Fibroblast of the aortic adventitia (primary cell): Measurements from ENCODE around the gene SLC13A5. TPM values are rescaled to one million over a fixed set of nuclear protein-coding genes. Genes with fewer than 3 reads are reported as not detected.

Source experiments
- DNase-seq: peaks from one replicate; pipeline ENCODE4 v3.0.0-alpha.2; 2010; ENCODE audit warnings: low read depth
- H3K4me3 ChIP-seq: 2 replicates; pipeline ENCODE4 v1.5.1; 2011; ENCODE audit warnings: low read depth, mild to moderate bottlenecking, control low read depth, low read length, moderate library complexity
- total RNA-seq: library from RNA; depleted of rRNA; stranded (reverse); fragments of >200 nt; gene quantifications from 2 replicates; pipeline ENCODE4 v1.2.3, GENCODE V29; 2012; ENCODE audit warnings: low replicate concordance
- TF ChIP-seq, protein P1 (sequence below): IDR thresholded peaks from 2 replicates; pipeline ENCODE4 v1.5.1; 2011; ENCODE audit warnings: mild to moderate bottlenecking, low read length, control low read depth, inconsistent platforms; ENCODE audit not compliant: insufficient read depth

The SLC13A5 gene
- total RNA-seq, 1 donor, result not detected

DNA sequence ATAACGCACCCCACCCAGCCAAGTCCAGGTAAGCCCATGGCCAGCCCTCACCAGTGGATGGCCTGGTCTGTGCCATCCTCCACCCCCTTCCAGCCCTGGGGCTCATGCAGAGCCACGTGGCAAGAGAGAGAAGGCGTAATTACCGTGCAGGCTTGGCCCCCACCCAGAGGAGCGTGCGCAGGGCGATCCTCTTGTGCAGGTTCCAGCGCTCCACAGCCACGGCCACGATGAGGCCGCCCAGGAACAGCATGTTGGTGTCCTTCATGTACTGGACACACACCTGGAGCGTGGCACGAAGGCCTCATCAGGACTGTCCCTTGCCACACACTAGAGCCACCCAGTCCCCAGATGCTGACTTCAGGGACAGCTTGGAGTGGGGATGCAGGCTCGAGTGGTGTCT lies 6.7 kb downstream of the SLC13A5 start:
- no peak overlapping the region for H3K4me3 ChIP-seq
- TF ChIP-seq, protein P1, sequence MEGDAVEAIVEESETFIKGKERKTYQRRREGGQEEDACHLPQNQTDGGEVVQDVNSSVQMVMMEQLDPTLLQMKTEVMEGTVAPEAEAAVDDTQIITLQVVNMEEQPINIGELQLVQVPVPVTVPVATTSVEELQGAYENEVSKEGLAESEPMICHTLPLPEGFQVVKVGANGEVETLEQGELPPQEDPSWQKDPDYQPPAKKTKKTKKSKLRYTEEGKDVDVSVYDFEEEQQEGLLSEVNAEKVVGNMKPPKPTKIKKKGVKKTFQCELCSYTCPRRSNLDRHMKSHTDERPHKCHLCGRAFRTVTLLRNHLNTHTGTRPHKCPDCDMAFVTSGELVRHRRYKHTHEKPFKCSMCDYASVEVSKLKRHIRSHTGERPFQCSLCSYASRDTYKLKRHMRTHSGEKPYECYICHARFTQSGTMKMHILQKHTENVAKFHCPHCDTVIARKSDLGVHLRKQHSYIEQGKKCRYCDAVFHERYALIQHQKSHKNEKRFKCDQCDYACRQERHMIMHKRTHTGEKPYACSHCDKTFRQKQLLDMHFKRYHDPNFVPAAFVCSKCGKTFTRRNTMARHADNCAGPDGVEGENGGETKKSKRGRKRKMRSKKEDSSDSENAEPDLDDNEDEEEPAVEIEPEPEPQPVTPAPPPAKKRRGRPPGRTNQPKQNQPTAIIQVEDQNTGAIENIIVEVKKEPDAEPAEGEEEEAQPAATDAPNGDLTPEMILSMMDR, result no peak
- no peak for DNase-seq

DNA sequence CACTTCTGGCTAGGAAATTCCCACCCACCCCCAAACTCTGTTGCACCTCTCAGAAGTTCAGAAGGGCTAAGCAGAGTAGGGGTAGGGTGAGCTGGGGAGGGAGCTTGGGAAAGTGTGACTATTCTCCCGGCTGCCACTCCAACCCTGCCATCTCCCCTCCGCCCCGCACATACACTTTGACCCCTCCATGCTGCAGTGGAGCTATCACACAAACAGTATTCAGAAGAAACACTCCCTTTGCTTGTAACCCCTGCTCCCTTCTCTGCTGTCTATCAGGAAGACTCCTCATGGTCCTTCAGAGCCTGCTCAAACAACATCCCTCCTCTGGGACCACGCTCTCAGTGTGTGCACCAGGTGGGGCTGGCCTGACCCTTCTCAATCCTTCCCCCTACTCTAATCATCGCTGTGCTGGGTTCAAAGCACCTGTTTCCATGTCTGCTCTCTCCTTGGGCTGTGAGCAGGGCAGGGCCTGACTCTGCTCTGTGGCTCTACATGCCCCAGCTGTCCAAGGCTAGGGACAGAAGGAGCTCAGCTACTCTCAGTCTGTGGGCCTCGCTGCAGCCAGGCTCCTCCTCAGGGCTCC lies 8.6 kb downstream of the SLC13A5 start:
- H3K4me3 ChIP-seq, result no peak overlapping the region
- TF ChIP-seq, protein P1, result no peak
- no peak for DNase-seq

DNA sequence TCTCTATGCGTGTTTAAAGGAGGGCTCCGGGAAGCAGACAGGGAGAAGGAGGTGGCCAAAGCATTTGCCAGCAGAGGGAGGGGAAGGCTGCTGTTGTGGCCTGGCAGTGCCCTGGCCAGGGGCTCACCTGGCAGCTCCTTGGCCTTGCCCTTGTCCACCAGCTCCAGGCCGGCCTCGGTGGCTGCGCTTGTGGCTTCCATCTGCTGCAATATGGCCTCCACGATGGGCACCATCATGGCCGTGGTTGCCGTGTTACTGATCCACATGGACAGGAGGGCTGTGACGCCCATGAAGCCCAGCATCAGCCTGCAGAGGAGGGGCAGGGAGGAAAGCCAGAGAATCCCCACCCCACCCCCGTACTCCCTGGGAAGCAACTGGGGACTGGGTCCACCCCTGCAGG lies 9.4 kb downstream of the SLC13A5 start:
- TF ChIP-seq, protein P1, result no peak
- no peak for DNase-seq
- H3K4me3 ChIP-seq, result no peak overlapping the region

DNA sequence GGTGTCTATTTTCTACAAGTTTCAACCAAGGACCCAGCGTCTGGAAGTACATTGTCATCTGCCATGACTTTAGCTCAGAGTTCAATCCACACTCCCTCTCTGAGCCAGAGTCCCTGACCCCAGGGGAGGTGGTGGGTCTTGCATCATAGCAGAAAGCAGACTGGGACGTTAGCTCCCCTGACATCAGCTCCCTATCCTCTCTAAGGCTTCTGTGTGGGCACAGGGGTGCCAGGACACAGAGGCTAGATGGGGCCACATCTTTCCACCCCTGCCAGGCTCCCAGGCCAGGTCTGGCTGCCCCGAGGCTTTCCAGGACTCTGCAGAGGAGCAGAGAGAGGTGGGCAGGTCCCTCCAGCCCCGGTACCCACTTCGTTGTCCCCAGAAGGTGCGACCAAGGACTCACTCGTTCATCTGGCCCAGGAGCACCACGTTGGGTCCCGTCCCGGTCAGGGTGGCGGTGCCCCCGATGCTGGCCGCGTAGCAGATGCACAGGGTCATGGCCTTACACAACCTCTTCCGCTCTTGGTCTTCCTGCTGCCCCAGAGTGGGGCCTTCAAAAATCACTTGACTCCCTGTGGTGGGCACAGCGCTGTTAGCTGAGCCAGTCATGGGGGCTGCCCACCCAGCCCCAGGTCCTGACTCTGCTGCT lies 10.5 kb downstream of the SLC13A5 start:
- TF ChIP-seq, protein P1, result no peak
- H3K4me3 ChIP-seq, result no peak overlapping the region
- no peak for DNase-seq

DNA sequence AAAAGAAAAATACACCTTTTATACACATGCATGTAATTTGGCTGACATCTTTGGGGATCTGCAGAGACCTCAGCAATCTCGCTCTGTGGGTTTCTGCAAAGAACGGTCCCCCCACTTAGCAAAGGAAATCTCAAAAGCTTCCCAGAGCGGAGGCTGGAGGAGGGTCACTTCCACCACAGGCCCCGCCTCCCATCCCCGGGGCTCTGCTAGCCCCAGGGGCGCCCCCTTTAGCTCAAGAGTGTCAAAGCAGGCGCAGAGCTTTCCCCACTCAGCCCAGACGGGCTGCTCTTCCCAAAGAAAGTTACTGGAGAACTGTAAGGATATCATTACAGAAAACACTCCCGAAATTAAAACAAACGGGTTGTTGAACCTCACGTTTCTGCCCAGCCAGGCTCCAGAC lies 11.4 kb downstream of the SLC13A5 start:
- DNase-seq, result peak; percentile 6
- TF ChIP-seq, protein P1, result peak; percentile 37

DNA sequence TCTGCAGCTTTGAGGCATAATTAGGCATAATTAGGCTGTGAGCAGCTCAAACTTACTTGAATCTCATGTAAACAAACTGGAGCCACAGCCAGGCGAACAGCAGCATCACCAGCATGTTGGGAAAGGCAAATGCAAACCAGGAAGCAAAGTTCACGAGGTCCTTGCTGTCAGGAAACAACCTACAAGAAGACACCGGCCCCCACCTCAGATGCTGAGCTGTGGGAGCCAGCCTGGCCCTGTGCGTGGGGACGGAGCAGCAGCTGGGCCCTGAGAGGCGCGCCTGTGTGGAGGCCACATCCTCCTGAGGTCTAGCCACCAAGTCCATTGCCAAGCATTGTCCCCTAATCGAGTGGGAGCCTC lies 12.2 kb downstream of the SLC13A5 start:
- no peak overlapping the region for H3K4me3 ChIP-seq
- DNase-seq, result no peak
- TF ChIP-seq, protein P1, result no peak

More for the DNA sequence above, 11.4 kb downstream of the SLC13A5 start:
- no peak overlapping the region for H3K4me3 ChIP-seq
